LHCN-M2 (cell line): ENCODE measurements around the gene S1PR4. TPM values are rescaled to one million over a fixed set of nuclear protein-coding genes. Genes with fewer than 3 reads are reported as not detected.

Source experiments
- DNase-seq: peaks from one replicate; pipeline ENCODE4 v3.0.0-alpha.2; 2012; ENCODE audit warnings: low read depth
- polyA plus RNA-seq: library from polyadenylated mRNA; unstranded; fragments of >200 nt; gene quantifications from one replicate; pipeline ENCODE4 v1.2.1, GENCODE V29; 2012; ENCODE audit warnings: missing spikeins
- total RNA-seq: library from RNA; depleted of rRNA; stranded (reverse); fragments of >200 nt; gene quantifications from 2 replicates; pipeline ENCODE4 v1.2.3, GENCODE V29; 2014; rRNA removed

S1PR4 gene, protein sequence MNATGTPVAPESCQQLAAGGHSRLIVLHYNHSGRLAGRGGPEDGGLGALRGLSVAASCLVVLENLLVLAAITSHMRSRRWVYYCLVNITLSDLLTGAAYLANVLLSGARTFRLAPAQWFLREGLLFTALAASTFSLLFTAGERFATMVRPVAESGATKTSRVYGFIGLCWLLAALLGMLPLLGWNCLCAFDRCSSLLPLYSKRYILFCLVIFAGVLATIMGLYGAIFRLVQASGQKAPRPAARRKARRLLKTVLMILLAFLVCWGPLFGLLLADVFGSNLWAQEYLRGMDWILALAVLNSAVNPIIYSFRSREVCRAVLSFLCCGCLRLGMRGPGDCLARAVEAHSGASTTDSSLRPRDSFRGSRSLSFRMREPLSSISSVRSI
- not detected in 2 replicates for total RNA-seq
- not detected for polyA plus RNA-seq

DNA sequence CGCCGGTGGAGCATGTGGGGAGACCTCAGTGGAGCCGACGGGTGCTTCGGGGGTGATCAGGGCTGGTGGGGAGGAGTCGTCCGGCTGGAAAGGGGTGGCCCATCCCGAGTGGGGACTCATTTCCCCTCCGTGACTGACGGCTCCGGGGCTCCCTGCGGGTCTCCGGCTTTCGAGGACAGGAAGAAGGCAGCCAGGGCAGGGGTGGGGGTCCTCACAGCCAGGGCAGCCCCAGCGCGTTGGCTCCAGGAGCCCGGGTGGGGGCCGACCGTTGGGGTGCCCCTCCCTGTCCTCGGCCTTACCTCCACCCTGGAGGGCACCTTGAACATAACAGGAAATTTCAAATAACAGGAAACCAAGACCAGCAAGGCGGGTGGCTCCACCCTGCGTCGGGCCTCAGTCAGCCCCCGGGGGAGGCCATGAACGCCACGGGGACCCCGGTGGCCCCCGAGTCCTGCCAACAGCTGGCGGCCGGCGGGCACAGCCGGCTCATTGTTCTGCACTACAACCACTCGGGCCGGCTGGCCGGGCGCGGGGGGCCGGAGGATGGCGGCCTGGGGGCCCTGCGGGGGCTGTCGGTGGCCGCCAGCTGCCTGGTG lies at the start of gene S1PR4:
S1PR4 (plus strand) TSS at position 393 of the 596 bp plus-strand sequence; CDS start at position 417, 24 bp downstream.
- DNase-seq, result no peak

- peak; percentile 56 for DNase-seq
These were observed 49.5 kb upstream of the S1PR4 start for GRCh38 chr19:3129112-3129511.

DNA sequence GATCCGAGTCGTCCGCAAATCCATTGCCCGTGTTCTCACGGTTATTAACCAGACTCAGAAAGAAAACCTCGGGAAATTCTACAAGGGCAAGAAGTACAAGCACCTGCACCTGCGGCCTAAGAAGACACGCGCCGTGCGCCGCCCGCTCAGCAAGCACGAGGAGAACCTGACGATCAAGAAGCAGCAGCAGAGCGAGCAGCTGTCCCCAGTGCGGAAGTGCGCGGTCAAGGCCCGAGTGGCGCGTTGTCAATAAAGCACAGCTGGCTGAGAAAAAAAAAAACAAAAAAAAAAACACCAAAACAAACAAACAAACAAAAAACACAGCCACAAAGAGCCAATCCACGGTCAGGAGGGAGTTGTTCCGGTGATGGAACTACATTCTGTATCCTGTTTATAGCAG lies 47.4 kb upstream of the S1PR4 start:
- no peak for DNase-seq

DNA sequence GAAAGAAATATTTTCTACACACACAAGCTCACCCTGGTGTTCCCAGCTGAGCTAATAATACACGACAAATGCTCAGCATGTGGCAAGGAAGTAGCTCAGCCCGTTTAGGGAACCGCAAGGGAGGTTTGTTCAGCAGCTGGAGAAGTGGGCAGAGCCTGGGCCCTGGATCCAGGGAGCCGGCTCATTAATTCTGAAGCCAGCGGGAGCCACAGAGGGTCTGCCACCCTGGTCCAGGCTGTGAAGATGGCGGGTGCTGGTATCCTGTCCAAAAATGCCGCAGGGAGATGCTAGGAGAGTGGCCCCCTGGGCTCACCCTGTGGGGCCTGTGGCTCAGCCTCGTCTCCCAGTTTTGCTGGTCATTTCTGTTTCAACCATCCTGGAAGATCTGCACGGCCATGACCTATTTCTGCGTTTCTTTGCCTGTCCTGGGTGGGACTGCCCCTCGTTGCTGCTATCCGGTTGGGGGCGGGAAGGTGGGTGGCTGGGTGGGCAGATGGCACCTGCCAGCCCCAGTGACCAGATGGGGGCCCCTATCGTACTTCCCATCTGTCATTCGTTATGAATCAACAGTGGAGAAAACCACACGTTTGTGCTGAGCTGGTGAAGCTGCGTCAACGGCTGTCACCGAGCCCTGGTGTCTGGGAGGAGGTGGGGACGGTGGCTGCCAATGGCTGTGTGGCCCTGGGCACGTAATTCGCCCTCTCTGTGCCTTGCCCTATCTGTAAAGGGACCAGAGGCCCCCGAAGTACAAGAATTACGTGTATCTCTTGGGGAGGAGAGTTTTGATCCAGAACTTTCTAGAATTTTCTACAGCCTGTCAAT lies 45.4 kb upstream of the S1PR4 start:
- DNase-seq, result peak; percentile 90

- DNase-seq, result no peak
These were observed 44.8 kb upstream of the S1PR4 start for GRCh38 chr19:3133793-3134116.

DNA sequence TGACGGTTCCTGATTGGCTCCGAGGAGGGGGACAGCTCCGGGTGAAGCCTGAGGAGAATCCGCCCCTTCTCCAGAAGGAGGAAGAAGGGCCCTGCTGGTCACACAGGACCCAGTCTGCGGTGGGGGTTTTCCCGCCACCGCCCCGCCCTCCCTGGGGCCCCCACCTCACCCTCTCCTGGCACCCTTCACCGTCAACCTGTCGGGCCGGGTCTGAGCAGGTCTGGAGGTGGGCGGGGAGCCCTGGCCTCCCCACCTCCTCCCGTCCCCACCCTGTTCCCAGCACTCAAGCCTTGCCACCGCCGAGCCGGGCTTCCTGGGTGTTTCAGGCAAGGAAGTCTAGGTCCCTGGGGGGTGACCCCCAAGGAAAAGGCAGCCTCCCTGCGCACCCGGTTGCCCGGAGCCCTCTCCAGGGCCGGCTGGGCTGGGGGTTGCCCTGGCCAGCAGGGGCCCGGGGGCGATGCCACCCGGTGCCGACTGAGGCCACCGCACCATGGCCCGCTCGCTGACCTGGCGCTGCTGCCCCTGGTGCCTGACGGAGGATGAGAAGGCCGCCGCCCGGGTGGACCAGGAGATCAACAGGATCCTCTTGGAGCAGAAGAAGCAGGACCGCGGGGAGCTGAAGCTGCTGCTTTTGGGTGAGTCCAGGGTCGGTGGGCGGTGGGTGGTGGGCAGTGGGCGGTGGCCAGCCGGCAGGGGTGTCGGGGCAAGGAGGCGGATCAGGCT lies 42.4 kb upstream of the S1PR4 start, which contains the start of gene GNA15:
GNA15 (plus strand) TSS at position 73 of the 723 bp plus-strand sequence; CDS start at position 491, 418 bp downstream.
- no peak for DNase-seq

GRCh38 chr19:3136684-3137055 lies 41.9 kb upstream of the S1PR4 start:
- DNase-seq, result no peak

DNA sequence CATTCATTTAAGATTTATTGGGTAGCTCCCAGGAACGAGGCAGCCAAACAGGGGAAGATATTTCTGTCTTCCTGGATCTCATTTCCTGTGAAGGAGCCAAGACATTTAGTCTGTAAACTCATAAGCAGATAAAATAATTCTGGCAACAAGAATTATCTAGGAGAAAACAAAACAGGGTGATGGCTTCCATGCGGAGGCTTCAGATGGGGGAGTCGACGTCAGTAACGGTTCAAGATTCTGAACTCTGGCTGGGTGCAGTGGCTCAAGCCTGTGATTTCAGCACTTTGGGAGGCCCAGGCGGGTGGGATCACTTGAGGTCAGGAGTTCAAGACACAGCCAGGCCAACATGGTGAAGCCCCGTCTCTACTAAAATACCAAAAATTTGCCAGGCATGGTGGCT lies 41.5 kb upstream of the S1PR4 start:
- no peak for DNase-seq

GRCh38 chr19:3138268-3138667 lies 40.3 kb upstream of the S1PR4 start:
- no peak for DNase-seq

DNA sequence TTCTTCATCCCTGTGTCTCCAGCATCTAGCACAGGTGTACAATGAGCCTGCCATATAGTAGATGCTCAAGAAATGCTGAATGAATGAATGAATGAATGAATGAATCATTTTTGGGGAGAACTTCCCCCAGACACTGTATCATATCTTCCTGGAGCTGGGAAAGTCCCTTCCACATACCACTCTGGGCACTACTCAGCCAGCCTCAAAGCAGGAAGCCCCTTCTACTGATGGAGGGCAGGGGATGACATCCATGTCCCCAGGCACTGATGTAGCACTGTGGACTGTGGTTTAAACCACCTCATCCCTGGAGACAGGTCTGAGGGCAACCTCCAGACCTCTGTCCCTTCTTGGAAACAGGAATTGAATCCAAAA lies 37.9 kb upstream of the S1PR4 start:
- DNase-seq, result no peak

DNA sequence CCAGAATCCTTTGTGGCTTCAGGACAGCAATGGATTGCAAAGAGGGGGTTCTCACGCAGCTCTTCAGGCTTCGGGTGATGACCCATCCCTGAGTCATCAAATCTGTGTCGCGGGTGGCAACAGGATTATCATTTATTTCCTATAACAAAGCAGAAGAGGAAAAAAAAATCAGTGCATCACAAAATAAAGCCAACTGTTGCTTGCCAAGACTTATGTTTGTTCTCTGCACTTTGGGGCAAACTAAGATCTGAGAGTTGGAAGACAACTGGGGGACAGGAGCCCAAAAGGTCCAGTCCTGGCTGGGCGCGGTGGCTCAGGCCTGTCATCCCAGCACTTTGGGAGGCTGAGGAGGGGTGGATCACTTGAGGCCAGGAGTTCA lies 36.3 kb upstream of the S1PR4 start:
- DNase-seq, result peak; percentile 98

DNA sequence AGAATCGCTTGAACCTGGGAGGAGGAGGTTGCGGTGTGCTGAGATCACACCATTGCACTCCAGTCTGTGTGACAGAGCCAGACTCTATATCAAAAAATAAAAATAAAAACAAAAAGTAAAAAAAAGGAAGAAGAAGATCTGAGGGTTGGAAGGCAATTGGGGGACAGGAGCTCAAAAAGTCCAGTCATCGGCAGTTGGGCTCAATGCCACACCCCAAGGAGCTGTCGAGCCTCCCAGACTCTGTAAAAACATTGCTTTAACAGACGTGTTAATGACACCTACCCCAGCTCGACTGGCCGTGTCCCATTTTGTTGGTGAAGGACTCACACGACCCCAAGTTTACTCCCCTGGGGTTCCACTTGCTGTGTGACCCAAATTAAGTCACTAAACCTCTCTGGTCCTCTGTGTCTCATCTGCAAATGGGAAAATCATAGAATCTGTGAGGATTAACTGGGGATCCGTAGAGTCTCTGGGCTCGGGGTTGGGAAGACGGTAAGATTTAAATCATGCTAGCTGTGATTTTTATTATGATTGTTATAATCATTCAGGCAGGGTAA lies 35.7 kb upstream of the S1PR4 start:
- no peak for DNase-seq

DNA sequence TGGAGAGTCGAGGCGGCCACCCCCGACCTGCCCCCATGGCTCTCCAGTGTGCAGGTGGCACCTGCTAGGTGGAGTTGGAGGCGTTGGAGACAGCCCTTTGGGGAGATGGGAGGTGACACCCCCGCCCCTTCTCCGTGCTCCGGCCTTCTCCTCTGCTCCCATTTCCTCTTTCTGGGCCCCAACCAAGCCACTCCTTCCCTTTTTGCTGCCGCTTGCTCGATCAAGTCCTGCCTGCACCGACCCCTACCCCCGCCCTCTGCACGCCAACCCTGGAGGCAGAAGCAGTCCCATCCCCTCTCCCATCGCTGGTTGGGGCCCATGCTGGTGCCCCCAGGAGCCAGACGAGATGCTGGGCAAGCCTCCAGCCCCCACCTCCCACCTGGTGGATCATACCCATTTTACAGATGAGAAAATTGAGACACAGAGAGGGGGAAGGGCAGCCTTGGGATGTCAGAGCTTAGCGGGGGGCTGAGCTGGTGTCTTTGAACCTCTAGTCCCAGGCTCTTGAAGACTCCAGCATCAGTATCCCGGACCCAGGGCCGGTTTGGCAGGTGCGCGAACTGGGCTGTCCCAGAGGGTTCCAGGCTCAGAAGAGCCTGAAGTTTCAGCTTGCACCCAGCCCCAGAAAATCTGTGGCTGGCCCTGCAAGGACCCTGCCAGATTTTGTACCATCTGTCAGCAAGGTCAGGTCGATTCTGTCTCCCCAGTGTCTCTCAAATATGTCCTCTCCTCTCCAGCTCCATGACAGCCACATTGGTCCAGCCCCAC lies 32.5 kb upstream of the S1PR4 start:
- DNase-seq, result no peak

DNA sequence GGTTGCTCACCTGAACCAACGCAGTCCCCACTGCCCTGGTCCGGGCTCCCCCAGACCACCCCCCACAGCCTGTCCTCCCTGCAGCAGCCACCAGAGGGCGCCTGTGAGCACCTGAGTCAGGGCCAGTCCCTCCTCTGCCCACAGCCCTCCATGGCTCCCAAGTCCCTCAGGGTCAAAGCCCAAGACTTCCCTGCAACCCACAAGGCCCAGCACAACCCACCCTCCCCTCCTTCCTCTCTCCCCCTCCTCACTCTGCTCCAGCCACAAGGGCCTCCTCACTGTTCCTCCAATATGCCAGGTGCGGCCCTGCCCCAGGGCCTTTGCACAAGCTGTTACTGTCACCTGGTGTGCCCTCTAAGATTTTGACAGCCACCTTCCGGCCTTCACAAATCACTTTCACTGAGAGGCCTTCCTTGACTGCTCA lies 31.9 kb upstream of the S1PR4 start:
- no peak for DNase-seq

- DNase-seq, result no peak
These were observed 30.1 kb upstream of the S1PR4 start for GRCh38 chr19:3148503-3148902.

- DNase-seq, result no peak
These were observed 29.5 kb upstream of the S1PR4 start for GRCh38 chr19:3149089-3149488.

DNA sequence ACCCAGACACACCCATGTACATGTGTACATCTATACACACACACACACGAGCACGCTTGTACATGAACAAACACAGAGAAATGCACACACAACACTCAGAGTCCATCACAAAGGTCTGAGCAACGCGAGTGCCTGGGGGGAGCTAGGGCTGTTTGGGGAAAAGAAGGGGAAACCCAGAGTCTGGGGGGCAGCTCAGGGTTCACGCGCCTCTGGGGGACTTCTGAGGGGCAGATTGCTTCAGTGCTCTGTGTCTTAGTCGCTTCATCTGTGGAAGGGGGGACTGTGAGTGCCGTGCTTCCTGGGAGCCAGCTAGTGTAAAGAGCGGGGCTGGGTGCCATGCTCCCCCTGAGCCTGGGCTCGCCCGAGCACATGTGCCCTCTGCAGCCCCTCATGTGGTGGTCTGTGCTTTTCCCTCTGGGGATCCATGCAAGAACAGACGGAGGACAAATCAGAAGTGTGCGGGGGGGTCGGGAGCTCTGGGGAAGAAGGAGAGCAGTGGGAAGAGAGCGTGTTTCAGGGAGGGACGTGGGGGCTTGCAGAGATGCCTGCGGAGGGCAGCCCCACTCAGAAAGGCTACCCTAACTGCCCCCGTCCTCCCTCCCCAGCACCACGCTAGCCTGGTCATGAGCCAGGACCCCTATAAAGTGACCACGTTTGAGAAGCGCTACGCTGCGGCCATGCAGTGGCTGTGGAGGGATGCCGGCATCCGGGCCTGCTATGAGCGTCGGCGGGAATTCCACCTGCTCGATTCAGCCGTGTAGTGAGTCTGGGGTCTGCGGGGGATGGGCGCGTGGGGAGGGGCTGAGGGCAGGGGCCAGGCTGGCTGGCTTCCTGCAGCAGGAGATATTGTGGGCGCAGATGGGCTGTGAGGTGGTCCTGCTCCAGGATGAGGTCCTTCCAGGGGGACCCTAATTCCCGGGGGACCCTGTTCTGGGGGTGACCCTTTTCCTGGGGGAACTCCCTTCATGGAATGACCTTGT lies 28.8 kb upstream of the S1PR4 start:
- DNase-seq, result no peak

- DNase-seq, result no peak
These were observed 27.7 kb upstream of the S1PR4 start for GRCh38 chr19:3150739-3151329.
